Trophoblast cell (in vitro differentiated cells and primary cell): Measurements from ENCODE around the gene CELF4.

Source experiments
- DNase-seq, 2 donors: peaks; one replicate each; pipeline ENCODE4 v3.0.0-alpha.2; 2016
- H2AFZ ChIP-seq: 2 replicates; pipeline ENCODE4 v1.6.1; 2013; ENCODE audit warnings: low read length, moderate library complexity, mild to moderate bottlenecking; ENCODE audit not compliant: insufficient read depth, poor library complexity
- H2AK5ac ChIP-seq: 2 replicates; pipeline ENCODE4 v1.6.1; 2013; ENCODE audit warnings: mild to moderate bottlenecking, low read length
- H2BK120ac ChIP-seq: 2 replicates; pipeline ENCODE4 v1.6.1; 2013; ENCODE audit warnings: low read length, mild to moderate bottlenecking, moderate library complexity; ENCODE audit not compliant: insufficient read depth, poor library complexity
- H2BK12ac ChIP-seq: 2 replicates; pipeline ENCODE4 v1.6.1; 2013; ENCODE audit warnings: mild to moderate bottlenecking, low read length, moderate library complexity
- H2BK5ac ChIP-seq: 2 replicates; pipeline ENCODE4 v1.6.1; 2013; ENCODE audit warnings: low read length, low read depth, moderate library complexity, mild to moderate bottlenecking; ENCODE audit not compliant: poor library complexity
- H3K14ac ChIP-seq: 2 replicates; pipeline ENCODE4 v1.6.1; 2013; ENCODE audit warnings: mild to moderate bottlenecking, low read length
- H3K18ac ChIP-seq: 2 replicates; pipeline ENCODE4 v1.6.1; 2013; ENCODE audit warnings: mild to moderate bottlenecking, low read length
- H3K23ac ChIP-seq: 2 replicates; pipeline ENCODE4 v1.6.1; 2013; ENCODE audit warnings: low read length
- H3K27ac ChIP-seq: 2 replicates; pipeline ENCODE4 v1.5.1; 2013; ENCODE audit warnings: low read depth, mild to moderate bottlenecking, inconsistent platforms, low read length, moderate library complexity
- H3K27me3 ChIP-seq: 2 replicates; pipeline ENCODE4 v1.6.1; 2013; ENCODE audit warnings: inconsistent platforms, mild to moderate bottlenecking, low read length, moderate library complexity; ENCODE audit not compliant: insufficient read depth
- H3K36me3 ChIP-seq, 2 experiments: 1 replicate in 1 of 2; 2 replicates in 1 of 2; pipeline ENCODE4 v1.6.1; 2013; ENCODE audit warnings: low read length in 2 of 2, mild to moderate bottlenecking in 2 of 2, moderate library complexity in 1 of 2; ENCODE audit not compliant: insufficient read depth in 2 of 2, control insufficient read depth in 1 of 2
- H3K4ac ChIP-seq: 2 replicates; pipeline ENCODE4 v1.6.1; 2013; ENCODE audit warnings: low read depth, mild to moderate bottlenecking, low read length, moderate library complexity
- H3K4me1 ChIP-seq, 2 experiments: 1 replicate in 1 of 2; 2 replicates in 1 of 2; pipeline ENCODE4 v1.6.1; 2013; ENCODE audit warnings: low read length in 2 of 2, mild to moderate bottlenecking in 2 of 2, moderate library complexity in 1 of 2; ENCODE audit not compliant: insufficient read depth in 2 of 2, control insufficient read depth in 1 of 2
- H3K4me2 ChIP-seq: 2 replicates; pipeline ENCODE4 v1.6.1; 2013; ENCODE audit warnings: inconsistent platforms, mild to moderate bottlenecking, low read length, moderate library complexity
- H3K4me3 ChIP-seq: 2 replicates; pipeline ENCODE4 v1.5.1; 2013; ENCODE audit warnings: mild to moderate bottlenecking, low read depth, low read length, inconsistent platforms
- H3K79me1 ChIP-seq: one replicate; pipeline ENCODE4 v1.6.1; 2013; ENCODE audit warnings: low read length
- H3K79me2 ChIP-seq: 2 replicates; pipeline ENCODE4 v1.6.1; 2013; ENCODE audit warnings: low read length, mild to moderate bottlenecking; ENCODE audit not compliant: control insufficient read depth, insufficient read depth, poor library complexity
- H3K9ac ChIP-seq: 2 replicates; pipeline ENCODE4 v1.6.1; 2013; ENCODE audit warnings: mild to moderate bottlenecking, low read length
- H3K9me3 ChIP-seq: 2 replicates; pipeline ENCODE4 v1.6.1; 2013; ENCODE audit warnings: low read depth, mild to moderate bottlenecking, control low read depth, inconsistent platforms, low read length; ENCODE audit not compliant: insufficient read depth
- H4K12ac ChIP-seq: 2 replicates; pipeline ENCODE4 v1.6.1; 2013; ENCODE audit warnings: low read depth, mild to moderate bottlenecking, low read length, moderate library complexity
- H4K8ac ChIP-seq: 2 replicates; pipeline ENCODE4 v1.6.1; 2013; ENCODE audit warnings: low read depth, mild to moderate bottlenecking, low read length, moderate library complexity
- H4K91ac ChIP-seq: one replicate; pipeline ENCODE4 v1.6.1; 2013; ENCODE audit warnings: low read depth, mild to moderate bottlenecking, low read length, moderate library complexity
- WGBS: extraction: QIAGEN DNeasy Blood & Tissue Kit; methylation state at CpG from one replicate; pipeline ENCODE4 v1.1.7; 2013; ENCODE audit warnings: missing lambda C conversion rate; ENCODE audit not compliant: insufficient read length, insufficient coverage; ENCODE audit errors: extremely low coverage; 5-methylcytosine and 5-hydroxymethylcytosine counted together

Gene CELF4

DNA sequence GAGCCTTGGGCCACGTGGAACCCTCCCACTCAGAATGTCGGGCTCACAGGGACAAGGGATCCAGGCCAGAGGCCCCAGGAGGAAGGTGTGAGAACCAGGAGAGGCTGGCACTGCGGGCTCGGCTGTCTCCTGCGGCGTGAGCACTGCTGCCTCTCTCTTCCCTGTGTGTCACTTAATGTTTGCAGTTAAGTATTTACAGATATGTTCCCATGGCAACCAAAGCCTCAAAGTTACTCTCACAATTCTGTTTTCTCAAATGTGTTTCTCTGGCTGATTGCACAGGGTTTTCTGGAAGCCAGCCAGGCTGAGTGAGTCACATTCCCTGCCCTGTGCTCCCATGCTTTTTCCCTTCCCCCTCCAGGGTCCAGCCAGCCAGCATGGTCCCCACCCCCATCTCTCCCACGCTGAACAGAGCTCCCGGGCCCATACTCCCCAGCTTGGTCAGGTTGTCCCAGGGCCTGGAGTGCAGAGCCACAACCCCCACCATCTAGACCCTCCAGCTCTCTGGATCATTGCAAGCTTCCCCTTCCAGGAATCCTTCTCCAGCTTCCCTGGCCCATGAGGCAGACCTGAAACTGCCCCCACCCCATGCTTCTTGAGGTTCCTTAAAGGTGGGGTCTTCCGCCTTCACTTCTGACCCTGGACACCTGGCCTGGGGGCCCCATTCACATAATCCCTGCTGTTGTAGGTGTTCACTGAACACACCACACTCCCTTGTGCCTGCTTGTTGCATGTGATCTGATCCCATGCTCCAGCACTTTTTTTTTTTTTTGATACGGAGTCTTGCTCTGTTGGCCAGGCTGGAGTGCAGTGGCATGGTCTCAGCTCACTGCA, 265.9 kb downstream of the CELF4 start:
- Histone ChIP-seq H3K36me3 (no peaks in the 10 kb centered on the region), H2AFZ (no peak overlapping the region), H2BK5ac (no peak overlapping the region), H3K27me3 (no peaks in the 10 kb centered on the region), H3K27ac (no peak overlapping the region), H3K14ac (no peak overlapping the region), H4K91ac (no peak overlapping the region), H2AK5ac (no peak overlapping the region), H3K9ac (no peak overlapping the region), H4K8ac (no peak overlapping the region), H3K9me3 (no peaks in the 10 kb centered on the region), H3K18ac (no peak overlapping the region), H3K79me1 (no peaks in the 10 kb centered on the region), H3K4me3 (no peak overlapping the region), H4K12ac (no peak overlapping the region), H3K4me2 (no peak overlapping the region), H3K79me2 (no peaks in the 10 kb centered on the region), H3K4ac (no peak overlapping the region), H3K23ac (no peak overlapping the region), H3K4me1 (peaks cover 4 to 8% of the 10 kb centered on the region in 2 experiments), H2BK12ac (no peak overlapping the region), H2BK120ac (no peak overlapping the region)
- no CpG with 5 or more reads among the region's 10 CpGs for WGBS
- DNase-seq = peak; percentile 91 to 98

DNA sequence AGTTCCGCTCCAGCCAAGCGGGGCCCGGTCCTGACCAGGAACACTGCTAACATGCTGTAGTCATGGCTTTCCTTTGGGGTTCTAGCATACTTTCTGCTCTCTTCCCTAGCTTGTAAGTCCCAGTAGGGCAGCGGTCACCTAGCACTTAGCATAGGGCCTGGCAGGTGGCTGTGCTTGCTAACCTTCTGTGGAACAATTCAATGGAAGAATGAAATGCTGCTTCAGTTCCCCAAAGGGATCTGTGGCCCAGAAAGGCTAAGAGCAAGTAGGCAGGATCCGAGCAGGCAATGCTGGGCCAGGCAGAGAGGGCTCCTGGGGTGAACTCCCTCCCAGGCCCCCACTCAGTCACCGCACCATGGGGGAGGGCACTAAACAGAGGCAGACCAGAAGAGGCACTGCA, 266.8 kb downstream of the CELF4 start:
- no peak overlapping the region for H4K8ac ChIP-seq
- H2BK12ac ChIP-seq = no peak overlapping the region
- no peak overlapping the region for H2BK5ac ChIP-seq
- no peaks in the 10 kb centered on the region for H3K79me2 ChIP-seq
- H3K4me2 ChIP-seq = no peak overlapping the region
- H3K4me3 ChIP-seq = no peak overlapping the region
- peaks cover 2% of the 10 kb centered on the region for H3K9me3 ChIP-seq
- no peaks in the 10 kb centered on the region for H3K36me3 ChIP-seq
- no peak overlapping the region for H3K18ac ChIP-seq
- H2BK120ac ChIP-seq = no peak overlapping the region
- no peak overlapping the region for H3K9ac ChIP-seq
- peaks cover 4 to 8% of the 10 kb centered on the region in 2 experiments for H3K4me1 ChIP-seq
- no peak overlapping the region for H3K27ac ChIP-seq
- H3K4ac ChIP-seq = no peak overlapping the region
- H3K14ac ChIP-seq = no peak overlapping the region
- no peak overlapping the region for H3K23ac ChIP-seq
- no peaks in the 10 kb centered on the region for H3K79me1 ChIP-seq
- no peak for DNase-seq
- H2AFZ ChIP-seq = no peak overlapping the region
- WGBS = no CpG with 5 or more reads among the region's 6 CpGs
- no peaks in the 10 kb centered on the region for H3K27me3 ChIP-seq
- H2AK5ac ChIP-seq = no peak overlapping the region
- H4K91ac ChIP-seq = no peak overlapping the region
- H4K12ac ChIP-seq = no peak overlapping the region

DNA sequence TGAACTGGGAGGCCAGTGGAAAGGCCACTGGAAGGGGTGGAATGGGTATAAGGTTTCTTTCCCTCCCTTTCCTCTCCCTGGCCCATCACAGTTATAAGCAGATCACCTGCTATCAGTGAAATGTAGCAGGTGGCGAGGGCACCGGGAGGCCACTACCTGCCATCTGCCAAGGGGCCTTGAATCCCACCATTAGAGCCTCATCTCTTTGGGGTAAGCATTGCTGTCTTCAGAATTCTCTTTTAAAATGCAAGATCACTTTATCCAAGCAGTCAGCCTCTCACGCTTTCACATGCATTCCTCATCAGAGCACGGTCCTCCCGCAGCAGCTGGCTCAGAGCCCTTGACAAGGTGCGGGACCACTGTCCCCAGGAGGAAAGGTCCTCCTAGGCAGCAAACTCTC, 268.5 kb downstream of the CELF4 start:
- DNase-seq = no peak
- no peak overlapping the region for H4K12ac ChIP-seq
- peaks cover 2% of the 10 kb centered on the region for H3K9me3 ChIP-seq
- H3K18ac ChIP-seq = no peak overlapping the region
- no peaks in the 10 kb centered on the region for H3K79me1 ChIP-seq
- H3K14ac ChIP-seq = no peak overlapping the region
- no peak overlapping the region for H4K91ac ChIP-seq
- H3K79me2 ChIP-seq = no peaks in the 10 kb centered on the region
- no peak overlapping the region for H2AK5ac ChIP-seq
- H3K23ac ChIP-seq = no peak overlapping the region
- H3K4me3 ChIP-seq = no peak overlapping the region
- no peaks in the 10 kb centered on the region for H3K36me3 ChIP-seq
- peaks cover 4 to 8% of the 10 kb centered on the region in 2 experiments for H3K4me1 ChIP-seq
- H2BK12ac ChIP-seq = no peak overlapping the region
- no CpG with 5 or more reads among the region's 6 CpGs for WGBS
- H3K4ac ChIP-seq = no peak overlapping the region
- no peaks in the 10 kb centered on the region for H3K27me3 ChIP-seq
- H3K9ac ChIP-seq = no peak overlapping the region
- H2AFZ ChIP-seq = no peak overlapping the region
- no peak overlapping the region for H2BK120ac ChIP-seq
- no peak overlapping the region for H2BK5ac ChIP-seq
- no peak overlapping the region for H3K27ac ChIP-seq
- no peak overlapping the region for H3K4me2 ChIP-seq
- H4K8ac ChIP-seq = no peak overlapping the region

DNA sequence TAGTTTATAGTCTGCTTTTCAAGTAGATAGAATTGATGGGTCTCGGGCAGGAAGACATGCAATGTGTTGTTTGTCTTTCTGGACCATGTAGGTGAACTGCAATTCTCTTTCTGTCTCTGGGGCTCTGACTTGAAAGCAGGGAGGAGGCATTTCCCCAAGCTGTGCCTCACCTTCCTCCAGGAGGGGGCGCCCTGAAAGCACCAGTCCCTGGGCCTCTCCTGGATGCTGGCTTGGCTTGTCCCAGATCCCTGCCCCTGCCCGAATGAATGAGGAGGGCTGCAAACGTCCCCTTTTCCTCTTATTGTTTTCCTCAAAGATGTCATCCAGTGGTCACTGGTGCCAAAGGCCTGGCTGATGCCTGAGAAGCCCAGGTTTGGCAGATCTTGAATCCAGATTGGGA, 270.6 kb downstream of the CELF4 start:
- Histone ChIP-seq H3K4ac (no peak overlapping the region), H2BK12ac (no peak overlapping the region), H2AFZ (no peak overlapping the region), H3K4me3 (no peak overlapping the region), H3K9me3 (peaks cover 3% of the 10 kb centered on the region), H3K23ac (no peak overlapping the region), H3K4me2 (no peak overlapping the region), H3K4me1 (peaks cover 3 to 7% of the 10 kb centered on the region in 2 experiments), H3K27ac (no peak overlapping the region), H4K12ac (no peak overlapping the region), H3K36me3 (no peaks in the 10 kb centered on the region), H3K79me1 (no peaks in the 10 kb centered on the region), H3K9ac (no peak overlapping the region), H3K14ac (no peak overlapping the region), H3K27me3 (no peaks in the 10 kb centered on the region), H4K8ac (no peak overlapping the region), H3K79me2 (no peaks in the 10 kb centered on the region), H2AK5ac (no peak overlapping the region), H2BK120ac (no peak overlapping the region), H2BK5ac (no peak overlapping the region), H3K18ac (no peak overlapping the region), H4K91ac (no peak overlapping the region)
- WGBS = no CpG with 5 or more reads among the region's 4 CpGs
- DNase-seq = peak in 1 of 2 donors; percentile 13
